PC-3 (cell line): ENCODE data around the gene KLHL28.

ENCODE experiments used
- CTCF ChIP-seq: fragments of 300-600 bp; sonication (generic); conservative IDR thresholded peaks from 2 replicates; pipeline ENCODE4 v1.5.1; 2017; ENCODE audit warnings: antibody characterized with exemption, low read depth, mild to moderate bottlenecking, low read length
- EZH2 ChIP-seq: fragments of 300-600 bp; sonication (generic); IDR thresholded peaks from one replicate; pipeline ENCODE4 v1.6.1; 2017; ENCODE audit warnings: antibody characterized with exemption, mild to moderate bottlenecking, low read length; ENCODE audit not compliant: unreplicated experiment

- TF ChIP-seq CTCF (no peak), EZH2 (no peak)
Observed at GRCh38 chr14:44941591-44941990, 20.2 kb downstream of the KLHL28 start.
